IPS-20b (cell line): ENCODE data around the gene IMPA2.
"Not testable (repeated sequence)": the region's sequence is repeated elsewhere in the genome, so short reads cannot be mapped to it uniquely, and the experiment has no call there.

ENCODE experiments used
- H3K27ac ChIP-seq: one replicate; pipeline ENCODE4 v1.5.1; 2013; ENCODE audit warnings: low read length
- H3K27me3 ChIP-seq: 2 replicates; pipeline ENCODE4 v1.6.1; 2013; ENCODE audit warnings: mild to moderate bottlenecking, low read length, inconsistent platforms; ENCODE audit not compliant: insufficient read depth
- H3K36me3 ChIP-seq: 2 replicates; pipeline ENCODE4 v1.6.1; 2013; ENCODE audit warnings: low read depth, mild to moderate bottlenecking, inconsistent platforms, low read length, moderate library complexity; ENCODE audit not compliant: insufficient read depth
- H3K4me1 ChIP-seq: 2 replicates; pipeline ENCODE4 v1.6.1; 2013; ENCODE audit warnings: mild to moderate bottlenecking, control low read depth, inconsistent platforms, low read length, moderate library complexity; ENCODE audit not compliant: insufficient read depth
- H3K4me3 ChIP-seq: 2 replicates; pipeline ENCODE4 v1.5.1; 2013; ENCODE audit warnings: mild to moderate bottlenecking, low read length, inconsistent platforms
- H3K9ac ChIP-seq: 2 replicates; pipeline ENCODE4 v1.6.1; 2013; ENCODE audit warnings: low read depth, mild to moderate bottlenecking, inconsistent platforms, low read length, moderate library complexity
- H3K9me3 ChIP-seq: 2 replicates; pipeline ENCODE4 v1.6.1; 2013; ENCODE audit warnings: mild to moderate bottlenecking, low read depth, low read length, inconsistent platforms; ENCODE audit not compliant: insufficient read depth

The IMPA2 gene

GRCh38 chr18:12060182-12060870 is 79.0 kb downstream of the IMPA2 start:
- H3K27me3 ChIP-seq: no peaks in the 10 kb centered on the region
- no peak overlapping the region for H3K9ac ChIP-seq
- no peak overlapping the region for H3K27ac ChIP-seq
- no peaks in the 10 kb centered on the region for H3K4me1 ChIP-seq
- no peaks in the 10 kb centered on the region for H3K9me3 ChIP-seq
- no peak overlapping the region for H3K4me3 ChIP-seq
- no peaks in the 10 kb centered on the region for H3K36me3 ChIP-seq

- Histone ChIP-seq H3K4me3 (no peak overlapping the region), H3K27ac (no peak overlapping the region), H3K4me1 (no peaks in the 10 kb centered on the region), H3K27me3 (no peaks in the 10 kb centered on the region), H3K36me3 (no peaks in the 10 kb centered on the region), H3K9ac (no peak overlapping the region), H3K9me3 (no peaks in the 10 kb centered on the region)
These were observed 80.4 kb downstream of the IMPA2 start for GRCh38 chr18:12061685-12062084.

GRCh38 chr18:12062974-12063373 is 81.7 kb downstream of the IMPA2 start:
- Histone ChIP-seq H3K27ac (no peak overlapping the region), H3K9ac (no peak overlapping the region), H3K36me3 (no peaks in the 10 kb centered on the region), H3K9me3 (no peaks in the 10 kb centered on the region), H3K4me1 (no peaks in the 10 kb centered on the region), H3K27me3 (no peaks in the 10 kb centered on the region), H3K4me3 (no peak overlapping the region)

GRCh38 chr18:12064086-12064763 is 82.9 kb downstream of the IMPA2 start:
- Histone ChIP-seq H3K9ac (no peak overlapping the region), H3K4me1 (no peaks in the 10 kb centered on the region), H3K9me3 (no peaks in the 10 kb centered on the region), H3K27me3 (no peaks in the 10 kb centered on the region), H3K4me3 (no peak overlapping the region), H3K36me3 (no peaks in the 10 kb centered on the region), H3K27ac (no peak overlapping the region)

- Histone ChIP-seq H3K36me3 (no peaks in the 10 kb centered on the region), H3K27me3 (no peaks in the 10 kb centered on the region), H3K9ac (no peak overlapping the region), H3K9me3 (no peaks in the 10 kb centered on the region), H3K27ac (no peak overlapping the region), H3K4me1 (no peaks in the 10 kb centered on the region), H3K4me3 (no peak overlapping the region)
These were observed 84.1 kb downstream of the IMPA2 start for GRCh38 chr18:12065397-12065796.

- Histone ChIP-seq H3K9me3 (no peaks in the 10 kb centered on the region), H3K27me3 (no peaks in the 10 kb centered on the region), H3K4me1 (no peaks in the 10 kb centered on the region), H3K27ac (no peak overlapping the region), H3K9ac (no peak overlapping the region), H3K36me3 (no peaks in the 10 kb centered on the region), H3K4me3 (no peak overlapping the region)
These were observed 85.7 kb downstream of the IMPA2 start for GRCh38 chr18:12066910-12067511.

- Histone ChIP-seq H3K9me3 (no peaks in the 10 kb centered on the region), H3K4me1 (no peaks in the 10 kb centered on the region), H3K4me3 (no peak overlapping the region), H3K27ac (no peak overlapping the region), H3K27me3 (no peaks in the 10 kb centered on the region), H3K36me3 (no peaks in the 10 kb centered on the region), H3K9ac (no peak overlapping the region)
These were observed 86.4 kb downstream of the IMPA2 start for GRCh38 chr18:12067671-12068070.

GRCh38 chr18:12068316-12068949 is 87.1 kb downstream of the IMPA2 start:
- H3K36me3 ChIP-seq, H3K27ac ChIP-seq, H3K9ac ChIP-seq, H3K4me1 ChIP-seq, H3K27me3 ChIP-seq, H3K9me3 ChIP-seq, H3K4me3 ChIP-seq: not testable (repeated sequence)

- no peaks in the 10 kb centered on the region for H3K4me1 ChIP-seq
- H3K4me3 ChIP-seq: no peak overlapping the region
- H3K27ac ChIP-seq: no peak overlapping the region
- no peaks in the 10 kb centered on the region for H3K9me3 ChIP-seq
- no peaks in the 10 kb centered on the region for H3K27me3 ChIP-seq
- no peaks in the 10 kb centered on the region for H3K36me3 ChIP-seq
- H3K9ac ChIP-seq: no peak overlapping the region
These were observed 87.6 kb downstream of the IMPA2 start for GRCh38 chr18:12068950-12069320.

GRCh38 chr18:12071066-12071465 is 89.8 kb downstream of the IMPA2 start:
- not testable (repeated sequence) for H3K4me1 ChIP-seq, H3K36me3 ChIP-seq, H3K27ac ChIP-seq, H3K9me3 ChIP-seq, H3K4me3 ChIP-seq, H3K9ac ChIP-seq, H3K27me3 ChIP-seq

GRCh38 chr18:12072996-12073395 is 91.7 kb downstream of the IMPA2 start:
- no peak overlapping the region for H3K4me3 ChIP-seq
- H3K9me3 ChIP-seq: no peaks in the 10 kb centered on the region
- H3K4me1 ChIP-seq: no peaks in the 10 kb centered on the region
- no peaks in the 10 kb centered on the region for H3K36me3 ChIP-seq
- no peak overlapping the region for H3K9ac ChIP-seq
- no peak overlapping the region for H3K27ac ChIP-seq
- no peaks in the 10 kb centered on the region for H3K27me3 ChIP-seq

- no peak overlapping the region for H3K27ac ChIP-seq
- H3K9ac ChIP-seq: no peak overlapping the region
These were observed 93.4 kb downstream of the IMPA2 start for GRCh38 chr18:12074736-12075135.

More at GRCh38 chr18:12074736-12075135, 93.4 kb downstream of the IMPA2 start:
- no peaks in the 10 kb centered on the region for H3K9me3 ChIP-seq
- H3K36me3 ChIP-seq: no peaks in the 10 kb centered on the region
- no peak overlapping the region for H3K4me3 ChIP-seq
- no peaks in the 10 kb centered on the region for H3K4me1 ChIP-seq
- H3K27me3 ChIP-seq: no peaks in the 10 kb centered on the region
